ENCODE data around the gene VDAC2.
"Not testable (repeated sequence)": the region's sequence is repeated elsewhere in the genome, so short reads cannot be mapped to it uniquely, and the experiment has no call there.

Gene VDAC2

DNA sequence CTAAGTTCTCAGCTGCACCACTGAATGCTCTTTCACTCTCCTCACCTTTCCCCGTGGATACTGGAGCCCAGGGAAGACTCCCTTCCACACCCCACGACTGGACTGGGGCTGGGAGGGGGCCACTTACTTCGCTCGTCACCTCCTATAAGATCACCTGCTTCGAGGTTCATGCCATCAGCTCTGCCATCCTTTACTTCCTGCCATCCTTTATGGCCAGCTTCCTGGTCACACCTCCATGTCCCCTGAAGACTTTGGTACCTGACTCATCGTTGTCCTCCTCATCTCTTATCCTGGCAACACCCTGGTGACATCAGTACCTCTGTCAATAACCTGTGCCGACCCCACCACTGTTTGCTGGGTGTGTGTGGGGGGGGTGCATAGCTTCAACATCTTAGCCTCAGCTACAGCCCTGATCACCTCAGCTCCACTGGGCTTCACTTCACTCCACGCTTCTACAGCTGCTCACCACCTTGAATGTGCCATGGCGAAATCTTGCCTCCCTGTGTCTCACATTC lies 8.7 kb upstream of the VDAC2 start:
- DNase-seq = no peak

DNA sequence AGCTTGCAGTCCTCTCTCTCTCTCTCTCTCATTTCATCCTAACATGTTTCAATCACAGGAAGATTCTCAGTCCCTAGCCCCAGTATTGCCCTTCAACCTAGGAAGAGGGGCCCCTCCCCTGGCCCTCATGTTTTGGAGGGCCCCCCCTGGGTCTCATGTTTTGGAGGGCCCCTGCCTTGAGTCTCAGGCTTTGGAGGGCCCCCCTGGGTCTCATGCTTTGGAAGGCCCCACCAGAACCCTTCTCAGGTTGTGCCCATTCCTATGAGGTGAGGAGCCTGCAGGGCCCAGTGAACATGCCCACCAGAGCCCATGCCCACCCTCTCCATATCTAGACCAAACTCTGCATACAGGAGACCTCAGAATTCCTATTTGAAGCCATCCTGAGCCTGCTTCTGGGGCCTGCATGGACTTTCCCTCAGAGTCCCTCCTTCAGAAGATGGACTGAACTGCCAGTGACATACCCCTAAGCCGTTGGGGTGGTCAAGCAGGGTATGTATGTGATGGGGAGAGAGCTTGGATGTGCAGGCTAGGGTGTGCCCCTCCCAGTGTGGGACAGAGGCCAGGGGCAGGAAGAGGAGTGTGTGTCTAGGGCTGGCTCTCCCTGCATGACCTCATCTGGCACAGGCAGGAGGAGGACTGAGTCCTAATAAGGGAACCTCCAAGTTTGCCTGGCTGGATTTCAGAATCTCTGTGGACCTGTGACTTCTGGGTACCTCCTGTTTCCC lies 8.1 kb upstream of the VDAC2 start:
- DNase-seq = no peak

DNA sequence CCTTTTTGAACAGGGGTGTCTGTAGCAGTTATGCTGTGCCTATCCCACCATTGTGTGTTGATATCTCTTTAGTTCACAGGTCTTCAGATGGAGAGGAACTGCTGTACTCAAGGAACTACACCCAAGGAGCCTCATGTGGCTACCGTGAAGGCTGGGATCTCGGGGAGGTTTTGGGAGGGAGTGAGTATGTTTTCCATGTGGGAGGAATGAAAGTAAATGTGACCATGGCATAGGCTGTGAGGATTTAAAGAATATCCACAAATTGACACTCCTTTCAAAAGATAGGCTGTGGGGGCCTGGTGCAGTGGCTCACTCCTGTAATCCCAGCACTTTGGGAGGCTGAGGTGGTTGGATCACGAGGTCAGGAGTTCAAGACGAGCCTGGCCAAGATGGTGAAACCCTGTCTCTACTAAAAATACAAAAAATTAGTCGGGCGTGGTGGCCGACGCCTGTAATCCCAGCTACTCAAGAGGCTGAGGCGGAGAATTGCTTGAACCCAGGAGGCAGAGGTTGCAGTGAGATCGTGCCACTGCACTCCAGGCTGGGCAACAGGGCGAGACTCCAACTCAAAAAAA lies 7.5 kb upstream of the VDAC2 start:
- not testable (repeated sequence) for DNase-seq

DNA sequence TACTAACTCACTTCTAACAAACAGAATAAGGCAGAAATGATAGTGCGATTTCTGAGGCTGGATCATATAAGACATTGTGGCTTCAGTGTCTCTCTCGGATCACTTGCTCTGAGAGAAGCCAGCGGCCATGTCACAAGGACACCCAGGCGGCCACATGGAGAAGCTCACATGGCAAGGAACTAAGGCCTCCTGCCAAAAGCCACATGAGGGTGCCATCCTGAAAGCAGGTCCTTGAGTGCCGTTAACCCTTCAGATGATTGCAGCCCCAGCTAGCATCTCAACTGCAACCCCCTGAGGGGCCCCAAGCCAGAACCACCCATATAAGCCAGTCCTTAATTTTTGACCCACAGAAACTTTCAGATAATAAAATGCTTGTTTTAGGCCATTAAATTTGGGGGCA lies 6.9 kb upstream of the VDAC2 start:
- no peak for DNase-seq

- DNase-seq = no peak
Measured at GRCh38 chr10:75205908-75206307, 4.7 kb upstream of the VDAC2 start.

DNA sequence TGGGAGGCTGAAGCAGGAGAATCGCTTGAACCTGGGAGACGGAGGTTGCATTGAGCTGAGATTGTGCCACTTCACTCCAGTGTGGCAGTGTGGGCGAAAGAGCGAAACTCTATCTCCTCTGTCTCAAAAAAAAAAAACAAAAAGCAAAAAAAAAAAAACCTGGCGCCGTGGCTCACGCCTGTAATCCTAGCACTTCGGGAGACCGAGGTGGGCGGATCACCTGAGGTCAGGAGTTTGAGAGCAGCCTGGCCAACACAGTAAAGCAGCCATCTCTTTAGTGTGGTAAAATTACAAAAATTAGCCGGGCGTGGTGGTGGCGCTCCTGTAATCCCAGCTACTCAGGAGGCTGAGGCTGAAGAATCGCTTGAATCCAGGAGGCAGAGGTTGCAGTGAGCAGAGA lies 4.0 kb upstream of the VDAC2 start:
- not testable (repeated sequence) for DNase-seq

- no peak for DNase-seq
Measured at GRCh38 chr10:75207079-75207856, 3.3 kb upstream of the VDAC2 start.

DNA sequence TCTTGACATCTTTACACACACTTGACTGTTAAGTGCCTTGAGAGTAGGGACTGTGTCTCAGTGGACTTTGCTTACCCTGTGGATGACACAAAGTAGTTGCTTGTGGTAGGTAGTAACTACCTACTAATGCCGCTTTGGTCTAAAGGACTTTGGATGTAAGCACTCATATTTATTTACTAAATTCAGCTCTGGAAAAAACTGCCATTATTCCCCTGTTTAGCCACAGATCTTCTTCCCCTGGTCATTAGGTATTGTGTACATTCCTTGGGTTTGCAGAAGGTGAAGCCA lies 2.8 kb upstream of the VDAC2 start:
- DNase-seq = no peak

DNA sequence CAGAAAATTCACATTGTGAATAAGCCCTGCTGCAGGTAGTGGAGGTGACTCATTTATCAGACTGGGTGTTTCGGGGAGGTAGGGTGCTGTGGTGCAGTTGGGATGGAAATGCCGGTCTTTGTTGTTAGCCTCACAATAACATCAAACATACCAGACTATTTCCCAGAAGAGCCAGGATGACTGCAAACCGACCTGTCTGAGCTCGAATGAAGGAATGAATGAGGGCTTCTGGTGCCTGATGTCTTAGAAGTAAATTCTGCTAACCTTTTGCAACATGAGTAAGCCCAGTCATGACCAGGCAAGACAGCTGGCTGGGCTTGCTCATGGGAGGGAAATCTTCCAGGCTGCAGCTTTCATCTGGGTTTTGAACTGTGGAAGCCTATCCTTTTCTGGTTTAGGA lies 2.4 kb upstream of the VDAC2 start:
- no peak for DNase-seq

DNA sequence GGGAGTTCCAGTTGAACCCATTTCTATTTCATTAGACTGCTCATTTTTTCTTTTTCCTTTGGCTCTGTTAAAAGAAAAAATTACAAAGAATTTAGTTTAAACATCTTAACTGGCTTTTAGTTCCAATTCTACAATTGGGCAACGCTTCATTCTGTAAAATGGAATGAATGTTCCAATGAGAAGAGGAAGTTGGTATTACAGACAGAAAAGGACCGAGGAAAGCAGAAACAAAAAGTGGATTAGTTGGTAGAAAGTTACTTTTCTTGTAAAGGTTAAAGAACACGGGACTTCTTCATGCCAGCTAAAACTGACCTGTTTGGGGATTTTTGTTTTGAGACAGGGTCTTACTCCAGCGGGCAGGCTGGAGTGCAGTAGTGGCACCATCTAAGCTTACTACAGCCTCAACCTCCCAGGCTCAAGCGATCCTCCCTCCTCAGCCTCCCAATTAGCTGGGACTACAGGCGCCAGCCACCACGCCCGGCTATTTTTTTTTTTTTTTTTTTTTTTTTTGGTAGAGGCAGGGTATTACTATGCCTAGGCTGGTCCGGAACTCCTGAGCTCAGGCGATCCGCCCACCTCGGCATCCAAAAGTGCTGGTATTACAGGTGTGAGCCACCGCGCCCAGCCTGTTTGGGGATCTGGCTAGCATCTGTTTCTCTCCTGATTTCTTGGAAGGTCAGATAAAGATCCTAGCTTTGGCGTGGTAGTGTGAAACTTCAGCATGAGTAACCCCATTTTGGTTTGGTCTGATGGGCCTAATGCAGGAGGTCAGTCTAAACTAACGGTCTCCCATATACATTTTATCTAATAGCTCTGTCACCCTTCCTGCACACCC lies 1.3 kb upstream of the VDAC2 start:
- DNase-seq = no peak

- DNase-seq = peak; percentile 55
Measured at GRCh38 chr10:75209921-75210281, 695 bp upstream of the VDAC2 start.

DNA sequence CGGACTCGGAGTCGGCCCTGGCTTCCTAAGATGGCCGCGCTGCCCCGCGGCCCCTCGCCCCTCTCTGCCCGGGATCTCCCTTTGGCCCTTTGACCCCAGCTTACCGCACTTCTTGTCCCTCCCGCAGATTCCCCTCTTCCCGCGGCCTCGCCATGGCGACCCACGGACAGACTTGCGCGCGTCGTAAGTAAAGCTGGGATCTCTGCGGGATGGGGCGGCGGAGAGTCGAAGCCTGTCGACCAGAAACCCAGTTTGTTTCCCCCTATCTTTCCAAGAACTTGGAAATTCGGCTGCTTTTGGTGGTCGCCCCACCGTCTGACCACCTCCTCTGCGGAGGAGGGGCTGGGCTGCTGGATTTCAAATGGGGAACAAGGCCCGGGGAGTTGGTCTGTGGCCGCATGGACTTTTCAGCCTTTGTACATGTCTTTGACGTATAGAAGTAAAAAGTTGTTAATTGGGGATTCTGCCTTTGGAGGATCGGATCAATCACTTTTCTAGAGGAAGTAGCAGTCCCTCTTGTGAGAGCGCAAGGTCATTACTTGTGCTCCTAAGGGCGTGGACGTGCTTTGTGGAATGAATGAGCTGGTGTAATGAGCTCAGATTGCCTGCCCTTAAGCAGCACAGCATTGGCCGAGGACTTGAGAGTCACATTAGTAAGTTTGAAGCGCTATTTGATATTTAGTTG lies 553 bp downstream of the VDAC2 start:
- DNase-seq = no peak

GRCh38 chr10:75212343-75212742 lies 1.7 kb downstream of the VDAC2 start:
- DNase-seq = no peak

DNA sequence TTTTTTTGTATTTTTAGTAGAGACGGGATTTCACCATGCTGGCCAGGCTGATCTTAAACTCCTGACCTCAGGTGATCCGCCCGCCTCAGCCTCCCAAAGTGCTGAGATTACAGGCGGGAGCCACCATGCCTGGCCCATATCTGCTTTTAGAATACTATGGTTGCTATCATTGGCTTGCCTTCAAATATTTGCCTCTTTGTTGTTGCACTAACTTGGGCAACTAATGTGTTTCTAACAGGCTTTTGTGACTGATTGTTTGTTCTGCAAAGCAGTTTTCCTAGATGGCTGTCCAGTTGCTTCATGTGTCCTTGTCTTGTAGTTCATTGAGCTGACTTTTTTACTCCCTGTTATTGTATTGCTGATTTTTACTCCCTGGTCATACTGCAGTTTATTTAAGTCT lies 9.7 kb downstream of the VDAC2 start:
- DNase-seq = no peak

- DNase-seq = not testable (repeated sequence)
Measured at GRCh38 chr10:75221492-75221891, 10.9 kb downstream of the VDAC2 start.

DNA sequence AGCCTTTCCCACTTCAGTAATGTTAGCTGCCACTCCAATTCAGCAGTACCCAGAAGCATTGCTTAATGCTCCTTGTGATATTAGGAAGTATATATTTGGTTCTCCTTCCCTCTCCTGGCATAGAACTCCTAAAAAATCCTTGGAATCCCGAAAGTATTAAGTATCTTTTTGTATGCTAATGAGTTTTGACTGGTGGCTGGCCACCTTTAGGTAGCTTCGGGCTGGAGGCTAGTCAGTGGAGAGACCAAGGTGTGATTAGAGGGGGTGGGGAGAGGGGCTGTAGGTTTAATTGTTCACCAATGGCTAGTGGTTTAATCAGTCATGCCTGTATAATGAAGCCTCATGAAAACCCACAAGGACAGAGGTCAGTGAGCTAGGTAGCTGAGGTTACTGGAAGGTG lies 12.9 kb downstream of the VDAC2 start:
- DNase-seq = no peak

GRCh38 chr10:75226095-75226494 lies 15.5 kb downstream of the VDAC2 start:
- no peak for DNase-seq

GRCh38 chr10:75226656-75227055 lies 16.1 kb downstream of the VDAC2 start:
- DNase-seq = no peak

GRCh38 chr10:75228278-75228677 lies 17.7 kb downstream of the VDAC2 start:
- no peak for DNase-seq

GRCh38 chr10:75228834-75229233 lies 18.2 kb downstream of the VDAC2 start:
- no peak for DNase-seq

GRCh38 chr10:75229971-75230370 lies 19.4 kb downstream of the VDAC2 start:
- DNase-seq = no peak

DNA sequence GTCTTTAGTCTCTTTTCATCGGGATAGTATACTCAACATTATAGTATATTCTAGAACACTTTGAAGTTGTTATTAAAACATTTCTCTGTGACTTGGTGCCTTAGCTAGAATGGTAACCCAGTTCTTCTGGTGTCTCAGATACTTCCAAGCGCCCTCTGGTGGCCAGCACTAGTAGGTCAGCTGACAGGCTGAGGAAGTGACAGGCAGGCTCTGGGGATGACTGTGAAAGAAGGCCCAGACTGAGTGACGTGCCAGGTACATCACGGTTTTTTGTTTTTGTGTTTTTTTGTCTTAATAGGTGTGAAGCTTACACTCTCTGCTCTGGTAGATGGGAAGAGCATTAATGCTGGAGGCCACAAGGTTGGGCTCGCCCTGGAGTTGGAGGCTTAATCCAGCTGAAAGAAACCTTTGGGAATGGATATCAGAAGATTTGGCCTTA lies 20.0 kb downstream of the VDAC2 start:
- DNase-seq = peak; percentile 87

All from hippocampal formation (tissue), 2 donors.